ENCODE data around the gene MED27. TPM values are rescaled to one million over a fixed set of nuclear protein-coding genes. Genes with fewer than 3 reads are reported as not detected.
"Not testable (repeated sequence)": the region's sequence is repeated elsewhere in the genome, so short reads cannot be mapped to it uniquely, and the experiment has no call there.

The MED27 gene
- total and polyA plus RNA-seq, 2 experiments from 2014 or later: 17.2 to 32.1 TPM

GRCh38 chr9:132011309-132011708 lies 68.4 kb downstream of the MED27 start:
- no peak overlapping the region for H2AFZ ChIP-seq
- 81% methylated on average over 2 of the region's 2 CpGs for WGBS (ENCODE audit: low lambda C conversion rate, missing lambda C conversion rate)
- no peaks in the 10 kb centered on the region for H3K27me3 ChIP-seq
- TF ChIP-seq CTCF (IDR thresholded peaks at IDR 0.05; ENCODE audit: poor library complexity) (no peak), EZH2phosphoT487 (IDR thresholded peaks at IDR 0.05; ENCODE audit: low read depth, severe bottlenecking, unreplicated experiment) (no peak)
- no peak for DNase-seq (ENCODE audit: low spot score)
- peaks cover 12% of the 10 kb centered on the region for H3K4me1 ChIP-seq (ENCODE audit: insufficient read depth)
- H3K4me2 ChIP-seq: no peak overlapping the region
- H3K79me2 ChIP-seq: peaks cover 22% of the 10 kb centered on the region
- no peak overlapping the region for H3K4me3 ChIP-seq
- no peaks in the 10 kb centered on the region for H3K9me2 ChIP-seq (replicated peaks; ENCODE audit: insufficient read depth)
- H4K20me1 ChIP-seq (ENCODE audit: insufficient read depth, poor library complexity, severe bottlenecking): peaks cover 5% of the 10 kb centered on the region
- H3K36me3 ChIP-seq (replicated peaks; ENCODE audit: insufficient read depth, low read depth): peaks cover 3% of the 10 kb centered on the region
- no peak overlapping the region for H3K27ac ChIP-seq
- no peaks in the 10 kb centered on the region for H3K9me3 ChIP-seq (ENCODE audit: low read depth)

GRCh38 chr9:132010201-132010600 lies 69.5 kb downstream of the MED27 start:
- not testable (repeated sequence) for H4K20me1 ChIP-seq (ENCODE audit: insufficient read depth, poor library complexity, severe bottlenecking); H3K4me3 ChIP-seq
- 100% methylated on average over 2 of the region's 2 CpGs for WGBS (ENCODE audit: low lambda C conversion rate, missing lambda C conversion rate)

GRCh38 chr9:132008855-132009812 lies 70.5 kb downstream of the MED27 start:
- Histone ChIP-seq H3K4me1 (ENCODE audit: insufficient read depth) (peaks cover 12% of the 10 kb centered on the region), H3K4me2 (no peak overlapping the region), H3K79me2 (peaks cover 21% of the 10 kb centered on the region), H3K9me3 (ENCODE audit: low read depth) (no peaks in the 10 kb centered on the region), H3K27me3 (no peaks in the 10 kb centered on the region), H3K27ac (no peak overlapping the region), H4K20me1 (ENCODE audit: insufficient read depth, poor library complexity, severe bottlenecking) (no peaks in the 10 kb centered on the region), H2AFZ (no peak overlapping the region), H3K36me3 (replicated peaks; ENCODE audit: insufficient read depth, low read depth) (peaks cover 3% of the 10 kb centered on the region), H3K9me2 (replicated peaks; ENCODE audit: insufficient read depth) (no peaks in the 10 kb centered on the region), H3K4me3 (no peak overlapping the region)
- no peak for DNase-seq (ENCODE audit: low spot score)
- 76% methylated on average over 12 of the region's 12 CpGs for WGBS (ENCODE audit: low lambda C conversion rate, missing lambda C conversion rate)
- TF ChIP-seq CTCF (IDR thresholded peaks at IDR 0.05; ENCODE audit: poor library complexity) (no peak), EZH2phosphoT487 (IDR thresholded peaks at IDR 0.05; ENCODE audit: low read depth, severe bottlenecking, unreplicated experiment) (no peak), EZH2 (IDR thresholded peaks at IDR 0.05; ENCODE audit: borderline replicate concordance) (no peak)

More at GRCh38 chr9:132010201-132010600, 69.5 kb downstream of the MED27 start:
- H3K9me3 ChIP-seq (ENCODE audit: low read depth); H3K27me3 ChIP-seq; H3K27ac ChIP-seq; H2AFZ ChIP-seq; H3K4me2 ChIP-seq; H3K36me3 ChIP-seq (replicated peaks; ENCODE audit: insufficient read depth, low read depth); H3K9me2 ChIP-seq (replicated peaks; ENCODE audit: insufficient read depth); DNase-seq (ENCODE audit: low spot score): not testable (repeated sequence)
- Histone ChIP-seq H3K79me2 (peaks cover 24% of the 10 kb centered on the region), H3K4me1 (ENCODE audit: insufficient read depth) (peaks cover 12% of the 10 kb centered on the region)

GRCh38 chr9:132008184-132008803 lies 71.4 kb downstream of the MED27 start:
- no peak overlapping the region for H3K4me2 ChIP-seq

More at GRCh38 chr9:132008184-132008803, 71.4 kb downstream of the MED27 start:
- no peaks in the 10 kb centered on the region for H3K9me2 ChIP-seq (replicated peaks; ENCODE audit: insufficient read depth)
- H3K27me3 ChIP-seq: no peaks in the 10 kb centered on the region
- H3K27ac ChIP-seq: no peak overlapping the region
- no peak overlapping the region for H3K4me3 ChIP-seq
- DNase-seq (ENCODE audit: low spot score): no peak
- no peaks in the 10 kb centered on the region for H3K9me3 ChIP-seq (ENCODE audit: low read depth)
- peaks cover 3% of the 10 kb centered on the region for H3K36me3 ChIP-seq (replicated peaks; ENCODE audit: insufficient read depth, low read depth)
- no peak overlapping the region for H2AFZ ChIP-seq
- H4K20me1 ChIP-seq (ENCODE audit: insufficient read depth, poor library complexity, severe bottlenecking): no peaks in the 10 kb centered on the region
- H3K4me1 ChIP-seq (ENCODE audit: insufficient read depth): peaks cover 10% of the 10 kb centered on the region
- TF ChIP-seq EZH2phosphoT487 (IDR thresholded peaks at IDR 0.05; ENCODE audit: low read depth, severe bottlenecking, unreplicated experiment) (no peak), CTCF (IDR thresholded peaks at IDR 0.05; ENCODE audit: poor library complexity) (no peak), EZH2 (IDR thresholded peaks at IDR 0.05; ENCODE audit: borderline replicate concordance) (no peak)
- WGBS (ENCODE audit: low lambda C conversion rate, missing lambda C conversion rate): 57% methylated on average over 8 of the region's 8 CpGs
- peaks cover 21% of the 10 kb centered on the region for H3K79me2 ChIP-seq

Measured in hepatocyte (in vitro differentiated cells).